PFSK-1 (cell line): ENCODE measurements around the gene RAB6A.

Source experiments
- SIN3A ChIP-seq: IDR thresholded peaks from 2 replicates; pipeline ENCODE4 v1.6.1; 2012; ENCODE audit warnings: mild to moderate bottlenecking, low read length, moderate library complexity, borderline replicate concordance; ENCODE audit not compliant: insufficient read depth
- TF ChIP-seq, protein P1 (sequence below), 2 experiments: IDR thresholded peaks; 2 replicates each; pipeline versions ENCODE4 v1.6.1 to v1.8.0; 2011 to 2012; ENCODE audit warnings: low read depth in 2 of 2, low read length in 2 of 2, control low read depth in 1 of 2, inconsistent platforms in 1 of 2, mild to moderate bottlenecking in 1 of 2, moderate library complexity in 1 of 2; ENCODE audit not compliant: insufficient read depth in 1 of 2

DNA sequence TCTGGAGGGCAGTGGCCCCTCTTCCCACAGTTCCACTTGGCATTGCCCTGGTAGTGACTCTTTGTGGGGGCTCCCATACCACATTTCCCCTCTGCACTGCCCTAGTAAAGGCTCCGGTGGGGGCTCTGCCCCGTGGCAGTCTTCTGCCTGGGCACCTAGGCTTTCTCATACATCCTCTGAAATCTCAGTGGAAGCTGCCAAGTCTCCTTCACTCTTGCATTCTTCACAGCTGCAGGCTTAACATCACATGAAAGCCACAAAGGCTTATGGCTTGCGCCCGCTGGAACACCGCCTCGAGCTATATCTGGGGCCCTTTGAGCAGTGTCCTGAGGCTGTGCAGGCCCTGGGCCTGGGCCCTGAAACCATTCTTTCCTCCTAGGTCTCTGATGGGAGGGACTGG lies 89.2 kb downstream of the RAB6A start:
- TF ChIP-seq, protein P1, sequence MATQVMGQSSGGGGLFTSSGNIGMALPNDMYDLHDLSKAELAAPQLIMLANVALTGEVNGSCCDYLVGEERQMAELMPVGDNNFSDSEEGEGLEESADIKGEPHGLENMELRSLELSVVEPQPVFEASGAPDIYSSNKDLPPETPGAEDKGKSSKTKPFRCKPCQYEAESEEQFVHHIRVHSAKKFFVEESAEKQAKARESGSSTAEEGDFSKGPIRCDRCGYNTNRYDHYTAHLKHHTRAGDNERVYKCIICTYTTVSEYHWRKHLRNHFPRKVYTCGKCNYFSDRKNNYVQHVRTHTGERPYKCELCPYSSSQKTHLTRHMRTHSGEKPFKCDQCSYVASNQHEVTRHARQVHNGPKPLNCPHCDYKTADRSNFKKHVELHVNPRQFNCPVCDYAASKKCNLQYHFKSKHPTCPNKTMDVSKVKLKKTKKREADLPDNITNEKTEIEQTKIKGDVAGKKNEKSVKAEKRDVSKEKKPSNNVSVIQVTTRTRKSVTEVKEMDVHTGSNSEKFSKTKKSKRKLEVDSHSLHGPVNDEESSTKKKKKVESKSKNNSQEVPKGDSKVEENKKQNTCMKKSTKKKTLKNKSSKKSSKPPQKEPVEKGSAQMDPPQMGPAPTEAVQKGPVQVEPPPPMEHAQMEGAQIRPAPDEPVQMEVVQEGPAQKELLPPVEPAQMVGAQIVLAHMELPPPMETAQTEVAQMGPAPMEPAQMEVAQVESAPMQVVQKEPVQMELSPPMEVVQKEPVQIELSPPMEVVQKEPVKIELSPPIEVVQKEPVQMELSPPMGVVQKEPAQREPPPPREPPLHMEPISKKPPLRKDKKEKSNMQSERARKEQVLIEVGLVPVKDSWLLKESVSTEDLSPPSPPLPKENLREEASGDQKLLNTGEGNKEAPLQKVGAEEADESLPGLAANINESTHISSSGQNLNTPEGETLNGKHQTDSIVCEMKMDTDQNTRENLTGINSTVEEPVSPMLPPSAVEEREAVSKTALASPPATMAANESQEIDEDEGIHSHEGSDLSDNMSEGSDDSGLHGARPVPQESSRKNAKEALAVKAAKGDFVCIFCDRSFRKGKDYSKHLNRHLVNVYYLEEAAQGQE (IDR thresholded peaks at IDR 0.05; ENCODE audit: insufficient read depth in 1 of 2, low read depth in 2 of 2, low read length in 2 of 2): no peak
- no peak for TF ChIP-seq SIN3A
